ENCODE data around the gene KIR2DL1.
"Not testable (repeated sequence)": the region's sequence is repeated elsewhere in the genome, so short reads cannot be mapped to it uniquely, and the experiment has no call there.

Gene KIR2DL1

GRCh38 chr19:54769646-54770045 lies at the start of gene KIR2DL1:
Gene KIR2DL1, plus strand, starts transcription at chr19:54769793. Its CDS starts 58 bp downstream, at chr19:54769851.
- not testable (repeated sequence) for H4K20me1 ChIP-seq (ENCODE audit: control insufficient read depth, insufficient read depth, low read depth, low read length); H3K9me3 ChIP-seq (ENCODE audit: control insufficient read depth, insufficient read depth, low read length); H3K27ac ChIP-seq (ENCODE audit: low read depth, low read length)

GRCh38 chr19:54724142-54724541 lies 45.5 kb upstream of the KIR2DL1 start, which contains the start of gene KIR3DL3:
Gene KIR3DL3, plus strand, starts transcription at chr19:54724442. Its CDS starts 55 bp downstream, at chr19:54724497.
- H3K36me3 ChIP-seq (ENCODE audit: control insufficient read depth, low read length), result no peaks in the 10 kb centered on the region
- peaks cover 9% of the 10 kb centered on the region for H3K9me3 ChIP-seq (ENCODE audit: control insufficient read depth, insufficient read depth, low read length)
- H3K27me3 ChIP-seq (ENCODE audit: control insufficient read depth, low read length), result no peaks in the 10 kb centered on the region; the same call in 1 of the 2 replicates
- H3K27ac ChIP-seq (ENCODE audit: low read depth, low read length), result no peak within 1 kb of the TSS
- no peak within 1 kb of the TSS for H3K4me3 ChIP-seq (ENCODE audit: low read length)
- no peaks in the 10 kb centered on the region for H3K4me1 ChIP-seq (ENCODE audit: control insufficient read depth, low read length)
- TF ChIP-seq EZH2phosphoT487 (IDR thresholded peaks at IDR 0.05; ENCODE audit: borderline replicate concordance, low read length), result no peak
- TF ChIP-seq CTCF (IDR thresholded peaks at IDR 0.05; ENCODE audit: low read depth, low read length, poor library complexity, severe bottlenecking), result no peak
- no peaks in the 10 kb centered on the region for H4K20me1 ChIP-seq (ENCODE audit: control insufficient read depth, insufficient read depth, low read depth, low read length)
- no peak within 1 kb of the TSS for H3K4me2 ChIP-seq (ENCODE audit: low read length)
- no peaks in the 10 kb centered on the region for H3F3A ChIP-seq (ENCODE audit: control insufficient read depth, insufficient read depth)
- H3K79me2 ChIP-seq (ENCODE audit: control insufficient read depth, low read length), result no peaks in the 10 kb centered on the region
- H3K9me2 ChIP-seq (replicated peaks; ENCODE audit: control insufficient read depth, low read length), result no peaks in the 10 kb centered on the region

More at GRCh38 chr19:54769646-54770045, at the start of gene KIR2DL1:
- not testable (repeated sequence) for H3K4me1 ChIP-seq (ENCODE audit: control insufficient read depth, low read length); H3K4me2 ChIP-seq (ENCODE audit: low read length); H3K36me3 ChIP-seq (ENCODE audit: control insufficient read depth, low read length); H3K79me2 ChIP-seq (ENCODE audit: control insufficient read depth, low read length); H3F3A ChIP-seq (ENCODE audit: control insufficient read depth, insufficient read depth); H3K4me3 ChIP-seq (ENCODE audit: low read length); H3K9me2 ChIP-seq (replicated peaks; ENCODE audit: control insufficient read depth, low read length); H3K27me3 ChIP-seq (ENCODE audit: control insufficient read depth, low read length)

- Histone ChIP-seq H3F3A (ENCODE audit: control insufficient read depth, insufficient read depth) (no peaks in the 10 kb centered on the region), H3K27me3 (ENCODE audit: control insufficient read depth, low read length) (no peaks in the 10 kb centered on the region; the same call in 1 of the 2 replicates), H3K27ac (ENCODE audit: low read depth, low read length) (no peak overlapping the region), H3K4me2 (ENCODE audit: low read length) (no peak overlapping the region), H3K9me2 (replicated peaks; ENCODE audit: control insufficient read depth, low read length) (no peaks in the 10 kb centered on the region), H4K20me1 (ENCODE audit: control insufficient read depth, insufficient read depth, low read depth, low read length) (no peaks in the 10 kb centered on the region), H3K4me1 (ENCODE audit: control insufficient read depth, low read length) (no peaks in the 10 kb centered on the region), H3K36me3 (ENCODE audit: control insufficient read depth, low read length) (no peaks in the 10 kb centered on the region), H3K9me3 (ENCODE audit: control insufficient read depth, insufficient read depth, low read length) (peaks cover 9% of the 10 kb centered on the region), H3K4me3 (ENCODE audit: low read length) (no peak overlapping the region), H3K79me2 (ENCODE audit: control insufficient read depth, low read length) (no peaks in the 10 kb centered on the region)
- TF ChIP-seq CTCF (IDR thresholded peaks at IDR 0.05; ENCODE audit: low read depth, low read length, poor library complexity, severe bottlenecking) (no peak), EZH2phosphoT487 (IDR thresholded peaks at IDR 0.05; ENCODE audit: borderline replicate concordance, low read length) (no peak)
Observed at GRCh38 chr19:54724644-54725043, 44.9 kb upstream of the KIR2DL1 start.

GRCh38 chr19:54725321-54725720 lies 44.3 kb upstream of the KIR2DL1 start:
- Histone ChIP-seq H3K9me3 (ENCODE audit: control insufficient read depth, insufficient read depth, low read length) (peaks cover 6% of the 10 kb centered on the region), H3K27ac (ENCODE audit: low read depth, low read length) (no peak overlapping the region), H3K27me3 (ENCODE audit: control insufficient read depth, low read length) (no peaks in the 10 kb centered on the region; the same call in 1 of the 2 replicates), H3K9me2 (replicated peaks; ENCODE audit: control insufficient read depth, low read length) (no peaks in the 10 kb centered on the region), H3K79me2 (ENCODE audit: control insufficient read depth, low read length) (no peaks in the 10 kb centered on the region), H3K4me3 (ENCODE audit: low read length) (no peak overlapping the region), H3K36me3 (ENCODE audit: control insufficient read depth, low read length) (no peaks in the 10 kb centered on the region), H4K20me1 (ENCODE audit: control insufficient read depth, insufficient read depth, low read depth, low read length) (no peaks in the 10 kb centered on the region), H3F3A (ENCODE audit: control insufficient read depth, insufficient read depth) (no peaks in the 10 kb centered on the region), H3K4me2 (ENCODE audit: low read length) (no peak overlapping the region), H3K4me1 (ENCODE audit: control insufficient read depth, low read length) (no peaks in the 10 kb centered on the region)
- TF ChIP-seq CTCF (IDR thresholded peaks at IDR 0.05; ENCODE audit: low read depth, low read length, poor library complexity, severe bottlenecking) (no peak), EZH2phosphoT487 (IDR thresholded peaks at IDR 0.05; ENCODE audit: borderline replicate concordance, low read length) (no peak)

Data from DOHH2 (cell line).